Measurements from ENCODE around the gene CFAP161. TPM values are rescaled to one million over a fixed set of nuclear protein-coding genes. Genes with fewer than 3 reads are reported as not detected.
A peak's percentile ranks its signal among the peaks of the same experiment; 100 is the strongest.

CFAP161 gene
- polyA plus RNA-seq, 3 donors, result not detected

- Histone ChIP-seq H3K27me3 (ENCODE audit: control insufficient read depth in 2 of 2, insufficient read depth in 2 of 2, low read length in 2 of 2) (no peaks in the 10 kb centered on the region), H3K9ac (ENCODE audit: insufficient read depth, low read length, poor library complexity, severe bottlenecking) (no peak overlapping the region), H3K4me2 (replicated peaks; ENCODE audit: extremely low read depth, low read length, poor library complexity, severe bottlenecking) (no peak overlapping the region), H3K79me2 (ENCODE audit: insufficient read depth, low read length) (no peaks in the 10 kb centered on the region), H3K4me3 (replicated peaks in 1 of 3; ENCODE audit: low read depth in 2 of 3, low read length in 3 of 3) (no peak overlapping the region), H2AFZ (ENCODE audit: insufficient read depth, low read depth, low read length, poor library complexity, severe bottlenecking) (no peak overlapping the region), H3K27ac (ENCODE audit: low read depth in 1 of 2, low read length in 2 of 2) (no peak overlapping the region), H4K20me1 (ENCODE audit: insufficient read depth, low read length) (no peaks in the 10 kb centered on the region), H3K4me1 (ENCODE audit: control insufficient read depth in 1 of 2, insufficient read depth in 2 of 2, low read length in 2 of 2) (peaks cover 13 to 14% of the 10 kb centered on the region in 2 donors), H3K36me3 (replicated peaks in 1 of 2; ENCODE audit: control insufficient read depth in 1 of 2, insufficient read depth in 2 of 2, low read length in 2 of 2) (no peaks in the 10 kb centered on the region), H3K9me3 (replicated peaks in 1 of 2; ENCODE audit: control insufficient read depth in 1 of 2, insufficient read depth in 1 of 2, low read length in 2 of 2) (no peaks in the 10 kb centered on the region)
- Mint-ChIP-seq H3K9me3 (no peaks in the 10 kb centered on the region), H3K27me3 (ENCODE audit: low read depth in 3 of 3) (peaks cover 0 to 4% (median 1%) of the 10 kb centered on the region in 3 donors), H3K4me3 (no peak overlapping the region), H3K27ac (no peak overlapping the region), H3K4me1 (peaks cover 21% of the 10 kb centered on the region), H3K36me3 (no peaks in the 10 kb centered on the region)
- no peak for DNase-seq
- WGBS (ENCODE audit: insufficient coverage), result 86% methylated on average over 4 of the region's 7 CpGs
- intact Hi-C loops (cut with micrococcal nuclease), result loop anchor here in 1 of 2 donors (10.0 kb wide), 1 partner anchor 127 kb away; no protein-coding TSS in a partner anchor
- TF ChIP-seq, protein P1, sequence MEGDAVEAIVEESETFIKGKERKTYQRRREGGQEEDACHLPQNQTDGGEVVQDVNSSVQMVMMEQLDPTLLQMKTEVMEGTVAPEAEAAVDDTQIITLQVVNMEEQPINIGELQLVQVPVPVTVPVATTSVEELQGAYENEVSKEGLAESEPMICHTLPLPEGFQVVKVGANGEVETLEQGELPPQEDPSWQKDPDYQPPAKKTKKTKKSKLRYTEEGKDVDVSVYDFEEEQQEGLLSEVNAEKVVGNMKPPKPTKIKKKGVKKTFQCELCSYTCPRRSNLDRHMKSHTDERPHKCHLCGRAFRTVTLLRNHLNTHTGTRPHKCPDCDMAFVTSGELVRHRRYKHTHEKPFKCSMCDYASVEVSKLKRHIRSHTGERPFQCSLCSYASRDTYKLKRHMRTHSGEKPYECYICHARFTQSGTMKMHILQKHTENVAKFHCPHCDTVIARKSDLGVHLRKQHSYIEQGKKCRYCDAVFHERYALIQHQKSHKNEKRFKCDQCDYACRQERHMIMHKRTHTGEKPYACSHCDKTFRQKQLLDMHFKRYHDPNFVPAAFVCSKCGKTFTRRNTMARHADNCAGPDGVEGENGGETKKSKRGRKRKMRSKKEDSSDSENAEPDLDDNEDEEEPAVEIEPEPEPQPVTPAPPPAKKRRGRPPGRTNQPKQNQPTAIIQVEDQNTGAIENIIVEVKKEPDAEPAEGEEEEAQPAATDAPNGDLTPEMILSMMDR (IDR thresholded peaks at IDR 0.05), result no peak
These were observed 31.9 kb upstream of the CFAP161 start for GRCh38 chr15:81101894-81102815.

DNA sequence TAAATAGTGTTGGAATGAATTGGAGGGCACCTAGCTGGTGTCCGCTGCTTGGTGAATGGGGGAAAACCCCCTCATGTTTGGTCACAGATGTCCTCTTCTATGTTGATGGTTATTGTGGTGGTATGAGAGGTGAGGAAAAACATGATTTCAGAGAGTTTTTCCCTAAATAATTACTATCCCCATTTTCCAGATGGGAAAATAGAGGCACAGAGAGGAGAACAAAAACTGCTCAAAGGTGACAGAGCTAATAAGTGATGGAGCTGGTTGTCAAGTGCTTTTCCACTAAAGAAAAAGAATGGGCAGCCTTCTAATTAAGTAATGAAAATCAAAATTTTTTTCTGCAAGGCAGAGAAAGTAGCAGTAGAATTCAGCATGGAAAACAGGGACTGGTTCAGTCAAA lies 30.2 kb upstream of the CFAP161 start:
- Histone ChIP-seq H3K9ac (ENCODE audit: insufficient read depth, low read length, poor library complexity, severe bottlenecking) (no peak overlapping the region), H4K20me1 (ENCODE audit: insufficient read depth, low read length) (no peaks in the 10 kb centered on the region), H3K9me3 (replicated peaks in 1 of 2; ENCODE audit: control insufficient read depth in 1 of 2, insufficient read depth in 1 of 2, low read length in 2 of 2) (no peaks in the 10 kb centered on the region), H3K27ac (ENCODE audit: low read depth in 1 of 2, low read length in 2 of 2) (no peak overlapping the region), H3K79me2 (ENCODE audit: insufficient read depth, low read length) (no peaks in the 10 kb centered on the region), H3K4me1 (ENCODE audit: control insufficient read depth in 1 of 2, insufficient read depth in 2 of 2, low read length in 2 of 2) (peaks cover 7 to 8% of the 10 kb centered on the region in 2 donors), H3K27me3 (ENCODE audit: control insufficient read depth in 2 of 2, insufficient read depth in 2 of 2, low read length in 2 of 2) (no peaks in the 10 kb centered on the region), H3K36me3 (replicated peaks in 1 of 2; ENCODE audit: control insufficient read depth in 1 of 2, insufficient read depth in 2 of 2, low read length in 2 of 2) (no peaks in the 10 kb centered on the region), H3K4me3 (replicated peaks in 1 of 3; ENCODE audit: low read depth in 2 of 3, low read length in 3 of 3) (no peak overlapping the region), H2AFZ (ENCODE audit: insufficient read depth, low read depth, low read length, poor library complexity, severe bottlenecking) (no peak overlapping the region), H3K4me2 (replicated peaks; ENCODE audit: extremely low read depth, low read length, poor library complexity, severe bottlenecking) (no peak overlapping the region)
- Mint-ChIP-seq H3K27ac (peak overlapping the region in 1 of 7 donors; percentile 40), H3K36me3 (no peaks in the 10 kb centered on the region), H3K27me3 (ENCODE audit: low read depth in 3 of 3) (peaks cover 0 to 5% (median 1%) of the 10 kb centered on the region in 3 donors), H3K9me3 (no peaks in the 10 kb centered on the region), H3K4me3 (no peak overlapping the region), H3K4me1 (peaks cover 14% of the 10 kb centered on the region)
- no CpG with 5 or more reads among the region's 1 CpG for WGBS (ENCODE audit: insufficient coverage)
- DNase-seq, result no peak
- intact Hi-C loops (cut with micrococcal nuclease), result loop anchor here in 1 of 2 donors (2.0 to 10.0 kb wide), 2 partner anchors 129 to 161 kb away; no protein-coding TSS in a partner anchor
- TF ChIP-seq, protein P1 (IDR thresholded peaks at IDR 0.05), result no peak
